ENCODE results near the gene ANAPC16.

ANAPC16 gene

DNA sequence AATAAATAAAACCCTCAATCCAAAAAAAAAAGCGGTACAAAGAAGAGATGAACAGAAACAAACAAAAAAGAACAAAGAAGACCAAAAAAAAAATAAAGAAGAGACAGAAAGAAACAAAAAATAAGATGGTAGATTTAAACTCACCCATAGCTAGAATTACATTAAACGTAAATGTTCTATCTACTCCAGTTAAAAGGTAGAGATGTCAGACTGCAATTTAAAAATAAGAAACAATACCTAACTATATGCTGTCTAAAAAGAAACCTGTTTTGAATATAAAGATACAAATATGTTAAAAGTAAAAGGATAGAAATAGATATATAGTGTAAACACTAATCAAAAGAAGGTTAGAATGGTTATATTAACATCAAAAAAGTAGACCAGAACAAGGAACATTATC is 31.7 kb upstream of the ANAPC16 start:
- peaks cover 12% of the 10 kb centered on the region for H3K9me3 ChIP-seq (ENCODE audit: insufficient read depth, low read length, severe bottlenecking)
- H3K79me2 ChIP-seq (ENCODE audit: insufficient read depth, low read length), result no peaks in the 10 kb centered on the region
- no peak overlapping the region for H3K4me3 ChIP-seq (ENCODE audit: low read depth in 1 of 2, low read length in 2 of 2)
- H3K4me2 ChIP-seq (ENCODE audit: insufficient read depth, low read length), result no peak overlapping the region
- no peak overlapping the region for H3K9ac ChIP-seq (ENCODE audit: low read depth, low read length)
- no peak for DNase-seq
- no peak overlapping the region for H2AFZ ChIP-seq (ENCODE audit: low read depth, low read length)
- H3K27me3 ChIP-seq (ENCODE audit: insufficient read depth, low read length, poor library complexity), result no peaks in the 10 kb centered on the region
- TF ChIP-seq, protein P1, sequence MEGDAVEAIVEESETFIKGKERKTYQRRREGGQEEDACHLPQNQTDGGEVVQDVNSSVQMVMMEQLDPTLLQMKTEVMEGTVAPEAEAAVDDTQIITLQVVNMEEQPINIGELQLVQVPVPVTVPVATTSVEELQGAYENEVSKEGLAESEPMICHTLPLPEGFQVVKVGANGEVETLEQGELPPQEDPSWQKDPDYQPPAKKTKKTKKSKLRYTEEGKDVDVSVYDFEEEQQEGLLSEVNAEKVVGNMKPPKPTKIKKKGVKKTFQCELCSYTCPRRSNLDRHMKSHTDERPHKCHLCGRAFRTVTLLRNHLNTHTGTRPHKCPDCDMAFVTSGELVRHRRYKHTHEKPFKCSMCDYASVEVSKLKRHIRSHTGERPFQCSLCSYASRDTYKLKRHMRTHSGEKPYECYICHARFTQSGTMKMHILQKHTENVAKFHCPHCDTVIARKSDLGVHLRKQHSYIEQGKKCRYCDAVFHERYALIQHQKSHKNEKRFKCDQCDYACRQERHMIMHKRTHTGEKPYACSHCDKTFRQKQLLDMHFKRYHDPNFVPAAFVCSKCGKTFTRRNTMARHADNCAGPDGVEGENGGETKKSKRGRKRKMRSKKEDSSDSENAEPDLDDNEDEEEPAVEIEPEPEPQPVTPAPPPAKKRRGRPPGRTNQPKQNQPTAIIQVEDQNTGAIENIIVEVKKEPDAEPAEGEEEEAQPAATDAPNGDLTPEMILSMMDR (IDR thresholded peaks at IDR 0.05; ENCODE audit: borderline replicate concordance, extremely low read depth, low read length, poor library complexity, severe bottlenecking), result no peak
- TF ChIP-seq EZH2 (IDR thresholded peaks at IDR 0.05; ENCODE audit: borderline replicate concordance, low read depth, low read length, severe bottlenecking), result no peak
- peaks cover 41% of the 10 kb centered on the region for H3K36me3 ChIP-seq (ENCODE audit: insufficient read depth, low read length)
- no peaks in the 10 kb centered on the region for H4K20me1 ChIP-seq (ENCODE audit: insufficient read depth, low read length)
- ATAC-seq (ENCODE audit: insufficient read depth, low read depth), result no peak
- no peak overlapping the region for H3K27ac ChIP-seq (ENCODE audit: low read length)
- no peaks in the 10 kb centered on the region for H3K4me1 ChIP-seq (ENCODE audit: insufficient read depth, low read length)

DNA sequence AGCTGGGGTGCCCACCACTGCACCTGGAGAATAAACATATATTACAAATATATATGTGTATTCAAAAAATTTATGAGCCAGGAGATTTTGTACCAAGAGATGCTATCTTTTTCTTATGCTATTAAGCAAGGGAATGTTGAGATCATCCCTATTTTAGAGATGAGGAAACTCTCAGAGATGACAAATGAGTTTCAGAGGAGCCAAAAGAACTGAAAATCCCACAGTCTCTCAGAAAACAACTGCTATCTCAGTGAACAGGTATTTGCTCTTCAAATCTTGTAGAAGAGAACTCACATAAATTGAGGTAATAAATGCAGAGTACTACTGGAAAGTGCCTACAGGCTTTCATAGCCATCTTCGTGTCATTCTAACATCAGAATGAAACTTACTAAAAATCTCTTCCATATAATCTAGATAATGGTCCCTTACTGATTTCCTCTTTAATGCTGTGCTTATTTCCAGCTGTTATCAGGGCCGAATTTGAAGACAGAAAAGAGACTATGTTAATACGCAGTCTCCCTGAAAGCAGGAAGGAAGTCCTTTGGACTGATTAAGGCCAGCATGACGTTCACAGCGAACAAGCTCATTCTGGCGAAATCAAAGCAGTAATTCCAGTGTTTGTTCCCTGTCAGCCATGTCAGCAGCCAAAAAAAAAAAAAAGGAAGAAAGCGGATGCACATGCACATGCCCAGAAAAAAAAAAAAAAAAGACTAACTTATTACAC is 29.4 kb upstream of the ANAPC16 start:
- DNase-seq (no peak), ATAC-seq (ENCODE audit: insufficient read depth, low read depth) (no peak)
- Histone ChIP-seq H3K4me1 (ENCODE audit: insufficient read depth, low read length) (no peaks in the 10 kb centered on the region), H3K4me3 (ENCODE audit: low read depth in 1 of 2, low read length in 2 of 2) (no peak overlapping the region), H3K27me3 (ENCODE audit: insufficient read depth, low read length, poor library complexity) (no peaks in the 10 kb centered on the region), H3K9ac (ENCODE audit: low read depth, low read length) (no peak overlapping the region), H3K36me3 (ENCODE audit: insufficient read depth, low read length) (peaks cover 44% of the 10 kb centered on the region), H4K20me1 (ENCODE audit: insufficient read depth, low read length) (no peaks in the 10 kb centered on the region), H3K4me2 (ENCODE audit: insufficient read depth, low read length) (no peak overlapping the region), H3K27ac (ENCODE audit: low read length) (peak overlapping the region; percentile 40), H2AFZ (ENCODE audit: low read depth, low read length) (no peak overlapping the region), H3K79me2 (ENCODE audit: insufficient read depth, low read length) (no peaks in the 10 kb centered on the region), H3K9me3 (ENCODE audit: insufficient read depth, low read length, severe bottlenecking) (peaks cover 12% of the 10 kb centered on the region)
- TF ChIP-seq EZH2 (IDR thresholded peaks at IDR 0.05; ENCODE audit: borderline replicate concordance, low read depth, low read length, severe bottlenecking), result no peak
- TF ChIP-seq, protein P1 (IDR thresholded peaks at IDR 0.05; ENCODE audit: borderline replicate concordance, extremely low read depth, low read length, poor library complexity, severe bottlenecking), result no peak

DNA sequence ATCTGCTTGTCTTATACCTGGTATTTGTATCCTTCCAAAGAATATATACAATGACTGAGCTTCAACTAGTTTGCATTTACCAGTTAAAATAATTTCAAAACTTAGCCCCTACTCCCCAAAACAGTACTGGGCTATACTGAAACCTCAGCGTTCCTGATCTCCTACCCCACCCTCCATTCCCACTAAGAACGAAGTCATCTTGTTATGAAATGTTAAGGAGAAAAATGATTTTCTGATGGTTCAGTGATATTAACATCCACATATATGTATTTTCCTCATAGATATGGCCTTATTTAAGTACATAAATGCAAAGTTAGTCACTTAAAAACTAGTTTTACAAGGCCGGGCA is 28.9 kb upstream of the ANAPC16 start:
- Histone ChIP-seq H3K79me2 (ENCODE audit: insufficient read depth, low read length) (no peaks in the 10 kb centered on the region), H2AFZ (ENCODE audit: low read depth, low read length) (no peak overlapping the region), H3K4me3 (ENCODE audit: low read depth in 1 of 2, low read length in 2 of 2) (no peak overlapping the region), H3K9me3 (ENCODE audit: insufficient read depth, low read length, severe bottlenecking) (peaks cover 12% of the 10 kb centered on the region), H3K36me3 (ENCODE audit: insufficient read depth, low read length) (peaks cover 44% of the 10 kb centered on the region), H3K27me3 (ENCODE audit: insufficient read depth, low read length, poor library complexity) (no peaks in the 10 kb centered on the region), H3K9ac (ENCODE audit: low read depth, low read length) (no peak overlapping the region), H3K4me1 (ENCODE audit: insufficient read depth, low read length) (no peaks in the 10 kb centered on the region), H4K20me1 (ENCODE audit: insufficient read depth, low read length) (no peaks in the 10 kb centered on the region), H3K27ac (ENCODE audit: low read length) (no peak overlapping the region), H3K4me2 (ENCODE audit: insufficient read depth, low read length) (no peak overlapping the region)
- DNase-seq (no peak), ATAC-seq (ENCODE audit: insufficient read depth, low read depth) (no peak)
- no peak for TF ChIP-seq EZH2 (IDR thresholded peaks at IDR 0.05; ENCODE audit: borderline replicate concordance, low read depth, low read length, severe bottlenecking)
- TF ChIP-seq, protein P1 (IDR thresholded peaks at IDR 0.05; ENCODE audit: borderline replicate concordance, extremely low read depth, low read length, poor library complexity, severe bottlenecking), result no peak

Data from DND-41 (cell line).